Activated CD4-positive, alpha-beta T cell treated with anti-CD3 and anti-CD28 coated beads, Interleukin-2, amount 50 U/mL, for 24 hours (primary cell): ENCODE measurements around the gene SEZ6L.
A peak's percentile ranks its signal among the peaks of the same experiment; 100 is the strongest.

Experiments used
- DNase-seq, 2 donors: peaks; one replicate each; pipeline ENCODE4 v3.0.0-alpha.2; 2020; ENCODE audit warnings: low read depth in 1 of 2, low spot score in 1 of 2

The SEZ6L gene

DNA sequence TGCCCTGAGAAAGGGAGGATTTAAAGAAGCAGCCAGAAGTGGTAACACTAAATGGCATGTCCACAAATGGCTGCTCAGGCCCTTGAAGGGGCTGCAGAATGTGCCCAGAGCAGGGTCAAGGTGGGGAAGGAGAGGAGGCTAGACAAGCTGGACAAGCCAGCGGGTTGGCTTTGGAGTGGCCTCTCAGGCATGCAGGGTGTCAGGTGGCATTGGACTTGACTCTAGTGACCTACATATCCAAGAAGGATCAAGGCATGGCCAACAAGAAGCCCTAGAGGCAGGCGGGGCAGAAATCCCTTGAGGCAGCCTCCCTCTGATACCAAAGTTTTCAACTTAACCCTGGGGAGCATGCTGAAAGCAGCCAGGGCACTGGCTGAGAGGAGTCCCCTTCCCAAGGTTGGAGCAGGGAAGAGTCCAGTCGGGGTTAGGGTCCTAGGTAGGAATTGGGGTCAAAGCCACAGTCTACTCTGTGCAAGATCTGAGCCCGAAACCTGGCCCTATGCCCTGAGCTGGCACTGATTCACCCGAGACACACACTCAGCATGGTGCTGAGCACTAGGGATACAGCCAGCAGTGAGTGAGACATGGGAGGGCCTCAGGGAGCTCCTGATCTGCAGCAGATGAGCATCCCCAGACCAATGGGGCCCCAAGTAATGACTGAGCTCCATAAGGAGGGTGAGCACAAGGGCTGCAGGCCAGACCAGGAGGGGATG, 164.0 kb downstream of the SEZ6L start:
- DNase-seq, result no peak

DNA sequence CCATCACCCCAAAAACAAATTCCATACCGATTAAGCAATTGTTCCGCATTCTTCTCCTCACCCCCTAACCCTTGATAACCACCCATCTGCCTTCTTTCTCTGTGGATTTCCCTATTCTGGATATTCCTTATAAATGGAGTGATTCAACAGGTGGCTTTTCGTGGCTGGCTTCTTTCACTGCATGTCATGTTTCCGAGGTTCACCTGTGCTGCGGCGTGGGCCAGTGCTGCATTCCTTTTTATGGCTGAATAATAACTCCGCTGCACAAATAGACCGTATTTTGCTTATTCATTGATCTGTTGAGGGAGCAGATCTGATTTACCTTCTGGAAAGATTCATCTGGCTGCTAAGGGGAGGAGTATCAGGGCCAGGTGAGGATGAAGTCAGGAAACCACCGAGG, 165.0 kb downstream of the SEZ6L start:
- DNase-seq, result no peak

DNA sequence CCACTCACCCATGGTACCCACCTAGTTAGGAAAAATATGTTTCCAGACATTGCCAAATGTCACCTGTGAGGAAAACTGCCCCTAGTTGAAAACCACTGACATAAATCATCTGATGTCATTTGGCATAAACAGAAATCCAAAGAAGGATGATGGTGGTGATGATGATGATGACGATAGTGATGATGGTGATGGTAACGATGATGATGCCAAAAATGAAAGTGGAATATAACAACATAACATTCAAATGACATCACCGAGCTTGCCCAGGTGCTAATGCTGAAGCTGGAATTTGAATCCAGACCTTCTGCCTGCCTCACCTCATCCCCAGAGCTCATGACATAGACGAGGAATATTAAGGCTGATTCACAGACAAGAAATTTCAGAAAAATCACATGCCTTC, 167.5 kb downstream of the SEZ6L start:
- no peak for DNase-seq

DNA sequence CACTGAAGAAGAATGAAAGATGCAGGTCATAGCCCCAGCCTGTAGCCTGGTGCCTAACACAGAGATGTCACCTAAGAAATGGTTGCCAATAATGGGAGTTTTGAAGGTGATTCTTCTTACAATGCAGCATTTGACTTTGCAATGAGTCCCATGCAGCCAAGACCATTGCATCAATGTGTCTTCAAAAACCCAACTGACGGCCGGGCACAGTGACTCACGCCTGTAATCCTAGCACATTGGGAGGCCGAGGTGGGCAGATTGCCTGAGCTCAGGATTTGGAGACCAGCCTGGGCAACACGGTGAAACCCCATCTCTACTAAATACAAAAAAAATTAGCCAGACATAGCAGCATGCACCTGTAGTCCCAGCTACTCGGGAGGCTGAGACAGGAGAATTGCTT, 170.5 kb downstream of the SEZ6L start:
- no peak for DNase-seq

DNA sequence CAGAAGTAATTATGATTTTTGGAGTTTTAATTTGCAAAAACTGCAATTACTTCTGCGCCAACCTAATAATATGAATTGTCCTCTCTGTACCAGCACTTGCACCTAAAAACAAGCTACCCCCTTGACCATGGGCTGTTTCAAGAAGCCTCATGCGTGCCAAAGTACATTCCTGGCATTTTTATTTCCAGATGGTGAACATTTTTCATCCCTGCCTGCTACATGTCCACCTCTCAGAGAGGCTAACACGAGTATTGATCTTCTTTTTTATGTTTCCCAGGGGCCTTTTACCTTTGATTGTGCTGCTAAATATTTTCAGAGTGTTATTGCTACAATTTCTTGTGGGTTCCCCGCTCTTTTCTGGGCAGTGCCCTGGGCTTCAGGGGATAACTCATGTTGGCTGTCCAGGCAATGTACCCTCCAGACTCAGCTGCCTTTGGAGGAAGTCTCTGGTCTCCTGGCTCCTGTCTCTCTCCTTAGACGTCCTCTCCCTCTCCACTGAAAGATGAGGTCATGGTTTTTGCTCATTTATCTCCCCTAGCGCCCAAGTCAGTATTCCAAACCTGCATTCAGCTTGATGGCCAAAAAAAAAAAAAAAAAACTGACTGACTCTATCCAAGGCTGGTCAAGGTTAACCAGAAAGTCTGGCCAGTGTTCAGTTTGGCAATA, 173.6 kb downstream of the SEZ6L start:
- no peak for DNase-seq

DNA sequence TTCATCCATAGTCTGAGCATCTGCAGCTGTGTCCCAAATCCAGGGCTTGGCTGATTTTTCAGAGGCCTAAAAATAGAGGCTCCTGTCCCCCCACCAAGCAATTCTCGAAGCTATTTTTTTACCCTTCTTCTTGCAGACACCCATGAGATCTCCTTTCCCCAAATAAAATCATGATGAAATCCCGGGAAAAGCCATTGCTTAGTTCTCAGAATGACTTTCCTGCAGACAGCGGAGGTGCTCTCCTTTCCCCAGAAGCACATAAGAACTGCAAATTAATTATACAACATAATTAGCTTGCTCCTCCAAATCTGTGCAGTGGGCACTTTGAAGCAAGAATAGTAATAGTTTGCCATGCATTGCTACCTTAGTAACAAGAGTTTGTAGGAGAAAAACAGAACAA, 176.2 kb downstream of the SEZ6L start:
- DNase-seq, result no peak

DNA sequence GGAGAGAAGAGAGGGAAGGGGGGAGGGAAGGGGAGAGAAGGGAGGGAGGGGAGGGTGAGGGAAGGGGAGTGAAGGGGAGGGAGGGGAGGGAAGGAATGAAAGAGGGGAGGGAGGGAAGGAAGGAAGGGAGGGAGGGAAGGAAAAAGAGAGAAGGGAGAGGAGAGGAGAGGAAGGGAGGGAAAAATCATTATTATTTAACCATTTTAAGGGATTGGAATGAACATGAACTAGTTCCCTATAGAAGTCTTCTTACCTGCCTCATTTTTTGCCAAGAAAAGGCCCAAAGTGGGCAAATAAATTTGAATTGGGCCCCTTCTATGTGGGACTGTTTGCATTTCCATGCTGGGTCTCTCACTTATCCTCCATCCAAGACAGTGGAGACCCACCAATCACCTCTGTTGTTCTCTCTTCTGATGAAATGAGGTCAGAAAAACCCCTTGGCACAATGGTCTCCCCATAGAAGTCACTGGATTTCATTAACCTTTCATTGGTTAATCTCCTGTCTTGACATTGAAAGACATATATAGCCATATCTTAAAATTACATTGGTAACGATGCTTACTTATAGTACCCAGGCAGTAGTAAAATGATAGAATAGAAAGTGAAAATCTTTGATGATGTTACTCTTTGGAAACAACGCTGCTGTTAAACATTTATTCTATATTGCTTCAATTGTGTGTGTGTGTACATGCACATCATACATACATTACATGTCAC, 179.7 kb downstream of the SEZ6L start:
- no peak for DNase-seq

DNA sequence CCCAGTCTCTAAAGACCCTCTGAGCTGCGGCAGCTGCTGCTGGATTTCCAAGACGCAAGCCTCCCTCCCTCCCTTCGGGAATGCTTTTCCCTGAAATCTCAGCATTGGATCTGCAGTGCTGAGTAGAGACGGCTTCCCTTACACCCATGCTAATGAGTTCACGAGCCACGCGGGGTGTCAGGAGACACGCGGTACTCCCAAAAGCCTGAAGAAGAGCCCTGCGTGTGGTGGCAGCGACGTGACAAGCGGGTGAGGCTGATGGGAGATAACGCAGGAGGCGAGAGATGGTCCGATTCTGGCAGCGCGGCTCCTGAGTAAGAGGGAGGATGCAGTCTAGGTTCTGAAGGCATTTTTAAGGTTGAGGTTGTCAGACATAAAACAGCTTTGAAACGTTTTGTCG, 185.4 kb downstream of the SEZ6L start:
- no peak for DNase-seq

DNA sequence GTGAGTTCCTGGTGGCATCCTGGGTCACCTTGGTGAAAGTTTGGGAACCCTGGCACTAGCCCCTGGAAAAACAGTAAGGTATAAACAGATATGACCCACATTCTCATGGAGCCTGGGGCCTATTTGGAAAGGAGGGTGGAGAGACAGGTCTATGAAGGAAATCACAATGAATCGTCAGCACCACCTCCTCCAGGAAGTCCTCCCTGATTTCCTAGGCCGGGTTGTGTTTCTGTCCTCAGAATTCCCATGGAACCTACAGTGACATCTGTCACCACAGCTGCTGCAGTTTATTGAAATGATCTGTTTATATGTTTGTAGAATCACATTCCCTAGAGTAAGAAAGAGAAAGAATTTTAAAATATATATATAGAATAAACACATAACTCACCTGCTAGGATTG, 188.0 kb downstream of the SEZ6L start:
- DNase-seq, result no peak

DNA sequence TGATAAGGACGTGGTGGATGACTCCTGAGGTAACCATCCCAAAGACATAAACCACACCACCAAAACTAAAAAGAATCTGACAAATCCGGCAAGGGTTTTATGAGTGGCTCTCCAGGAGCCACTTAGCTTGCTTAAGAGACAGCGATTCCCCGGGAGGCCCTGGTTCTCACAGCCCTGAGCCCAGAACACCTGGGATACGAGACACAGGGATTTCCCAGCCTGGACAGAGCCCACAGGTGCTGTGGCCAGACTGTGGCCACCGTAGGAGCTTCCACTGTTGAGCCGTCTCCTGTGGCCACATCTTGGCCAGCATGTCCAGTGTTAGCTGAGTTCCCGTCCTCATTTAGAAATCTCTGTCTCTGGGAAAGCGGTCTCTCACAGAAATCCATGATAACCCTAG, 188.6 kb downstream of the SEZ6L start:
- DNase-seq, result no peak

DNA sequence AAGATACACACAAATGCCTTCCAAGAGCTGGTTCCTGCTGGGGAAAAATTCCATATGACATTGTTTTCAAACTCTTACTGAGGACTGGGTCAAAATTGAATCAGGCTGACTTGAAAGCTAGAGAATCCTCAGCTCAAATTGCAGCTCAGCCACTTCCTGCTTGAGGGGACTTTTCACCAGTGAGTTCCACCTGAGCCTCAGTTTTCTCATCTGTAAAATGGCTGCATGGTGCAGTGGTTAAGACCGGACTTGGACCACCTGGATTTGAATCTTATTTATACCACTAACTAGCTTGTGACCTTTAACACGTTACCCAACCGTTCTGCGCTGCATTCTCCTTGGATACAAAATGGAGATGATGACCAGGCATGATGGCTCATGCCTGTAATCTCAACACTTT, 189.9 kb downstream of the SEZ6L start:
- no peak for DNase-seq

DNA sequence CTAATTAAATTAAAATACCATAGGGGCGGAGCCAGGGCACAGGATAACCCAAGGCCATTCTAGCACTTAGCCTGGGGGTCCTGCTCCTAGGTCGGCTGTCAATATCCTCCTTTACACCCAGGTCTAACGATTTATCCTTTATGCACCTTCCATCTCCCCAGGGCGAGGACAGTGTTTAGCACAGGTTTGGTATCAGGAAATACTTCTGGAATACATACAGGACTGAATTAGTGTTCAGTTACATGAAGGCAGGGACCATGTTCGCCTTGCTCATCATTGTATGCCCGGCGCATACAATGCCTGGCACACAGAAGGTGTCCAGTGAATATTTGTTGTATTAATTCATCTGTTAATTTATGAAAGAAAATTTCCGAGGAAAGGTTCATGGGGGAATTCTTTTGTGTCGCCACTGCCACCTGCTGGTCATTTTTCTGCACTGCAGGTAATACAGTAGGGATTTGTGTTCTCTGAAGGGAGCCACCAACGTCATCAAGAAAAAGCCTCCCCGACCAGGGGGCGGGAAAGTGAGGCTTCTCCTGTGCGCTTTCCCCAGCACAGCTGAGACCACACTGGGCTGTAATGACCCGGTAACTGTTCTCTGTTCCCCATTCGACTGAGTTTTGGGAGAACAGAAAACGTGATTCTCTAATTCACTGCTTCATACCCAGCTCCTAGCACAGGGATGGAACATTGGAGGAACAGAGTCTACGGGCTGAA, 191.1 kb downstream of the SEZ6L start:
- DNase-seq, result peak; percentile 49 to 63

DNA sequence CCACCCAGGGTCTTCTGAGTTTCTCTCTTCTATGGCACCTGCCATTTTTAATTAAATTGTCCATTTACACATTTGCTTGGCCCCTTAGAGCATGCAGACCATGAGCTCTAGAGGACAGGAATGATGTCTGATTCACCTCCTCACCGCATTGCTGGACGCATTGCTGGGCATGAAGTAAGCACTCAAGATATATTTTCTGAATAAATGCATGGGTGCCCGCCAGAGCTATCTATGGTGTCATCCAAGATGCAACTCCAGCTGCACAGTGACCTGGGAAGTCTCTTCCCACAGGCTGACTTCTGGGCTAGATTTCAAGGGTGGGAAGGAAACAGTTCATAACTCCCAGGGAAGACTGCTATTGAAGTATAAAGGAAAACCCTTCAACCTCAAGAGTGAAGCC, 193.2 kb downstream of the SEZ6L start:
- no peak for DNase-seq

DNA sequence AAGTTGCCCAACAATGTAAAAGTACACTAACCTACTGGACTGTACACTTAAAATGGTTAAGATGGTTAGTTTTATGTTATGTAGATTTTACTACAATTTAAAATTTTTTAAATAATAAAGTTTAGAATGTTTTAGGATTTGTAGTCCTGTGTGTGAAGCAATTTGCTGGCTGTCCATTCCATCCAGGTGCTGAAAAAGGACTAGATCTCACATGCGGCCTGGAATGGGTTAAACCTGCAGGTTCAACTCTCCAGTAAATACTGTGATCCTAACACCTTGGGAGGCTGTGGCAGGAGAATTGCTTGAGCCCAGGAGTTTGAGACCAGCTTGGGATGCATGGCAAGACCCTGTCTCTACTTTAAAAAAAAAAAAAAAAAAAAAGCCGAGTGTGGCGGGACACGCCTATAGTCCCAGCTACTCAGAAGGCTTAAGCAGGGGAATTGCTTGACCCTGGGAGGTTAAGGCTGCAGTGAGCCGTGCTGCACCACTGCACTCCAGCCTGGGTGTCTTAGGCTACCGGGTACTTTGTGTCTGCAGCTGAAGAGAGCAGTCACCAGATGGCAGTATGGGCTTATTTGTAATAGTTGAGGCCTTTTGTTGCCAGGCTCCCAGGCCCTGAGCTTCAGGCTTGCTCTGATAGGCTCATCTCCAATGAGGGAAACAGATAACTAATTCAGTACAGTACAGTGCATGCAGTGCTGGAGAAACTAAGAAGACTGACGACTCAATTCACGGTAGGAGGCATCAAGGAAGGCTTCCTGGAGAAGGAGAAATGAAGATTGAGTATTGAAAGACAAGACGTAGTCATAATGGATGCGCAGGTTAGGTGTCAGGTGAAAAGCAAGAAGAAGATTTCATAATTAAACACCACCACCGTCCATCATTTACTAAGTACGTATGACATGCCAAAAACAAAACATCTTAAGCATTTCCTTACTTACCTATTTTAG, 195.1 kb downstream of the SEZ6L start:
- DNase-seq, result peak in 1 of 2 donors; percentile 37

DNA sequence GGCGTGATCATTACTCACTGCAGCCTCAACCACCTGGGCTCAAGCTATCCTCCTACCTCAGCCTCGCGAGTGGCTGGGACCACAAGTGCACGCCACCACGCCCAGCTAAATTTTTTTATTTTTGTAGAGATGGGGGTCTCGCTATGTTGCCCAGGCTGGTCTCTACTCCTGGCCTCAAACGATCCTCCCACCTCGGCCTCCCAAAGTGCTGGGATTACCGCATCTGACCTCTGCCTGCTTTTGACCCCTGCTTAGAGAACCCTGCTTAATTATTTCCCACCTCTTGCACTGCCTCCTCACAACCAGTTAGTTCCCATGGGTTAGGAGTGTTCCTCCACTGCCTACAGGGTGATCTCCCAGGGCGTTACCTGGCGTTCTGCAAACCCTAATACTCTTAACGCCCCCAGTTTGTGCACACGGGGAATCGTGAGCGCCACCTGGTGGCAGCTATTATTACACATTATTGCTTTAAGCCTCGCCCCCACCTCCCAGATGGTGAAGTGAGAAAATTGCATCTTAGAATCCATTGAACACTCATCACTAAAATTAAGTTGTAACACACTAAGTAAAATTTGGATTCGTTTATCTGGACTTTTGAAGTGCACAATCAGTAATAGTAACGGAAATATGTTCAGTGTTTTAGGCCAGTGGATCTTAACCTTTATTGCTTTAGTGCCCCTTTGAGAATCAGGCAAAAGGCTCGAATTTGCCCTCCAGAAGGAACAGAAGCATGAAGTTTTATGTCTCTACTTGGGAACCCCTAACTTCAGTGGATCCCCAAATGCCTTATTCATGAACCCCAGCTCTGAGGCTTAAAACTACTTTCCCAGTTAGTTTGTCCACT, 198.4 kb downstream of the SEZ6L start:
- peak; percentile 35 to 46 for DNase-seq

DNA sequence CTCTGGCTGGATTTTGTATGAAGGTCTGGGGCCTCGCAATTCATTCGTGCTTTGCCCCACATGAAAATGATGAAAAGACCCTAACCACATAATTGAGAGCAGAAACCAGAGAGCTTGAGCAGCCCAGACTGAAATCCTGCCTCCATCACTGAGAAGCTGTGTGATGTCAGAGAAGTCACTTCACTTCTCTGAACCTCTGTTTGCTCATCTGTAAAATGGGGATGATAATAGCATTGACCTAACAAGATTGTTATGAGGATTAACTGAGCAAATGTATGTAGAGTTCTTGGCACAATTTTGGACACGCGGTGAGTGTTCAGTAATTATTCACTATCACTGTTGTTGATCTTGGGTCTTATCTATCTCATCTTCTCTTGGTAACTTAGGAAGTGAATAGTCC, 203.6 kb downstream of the SEZ6L start:
- DNase-seq, result no peak

DNA sequence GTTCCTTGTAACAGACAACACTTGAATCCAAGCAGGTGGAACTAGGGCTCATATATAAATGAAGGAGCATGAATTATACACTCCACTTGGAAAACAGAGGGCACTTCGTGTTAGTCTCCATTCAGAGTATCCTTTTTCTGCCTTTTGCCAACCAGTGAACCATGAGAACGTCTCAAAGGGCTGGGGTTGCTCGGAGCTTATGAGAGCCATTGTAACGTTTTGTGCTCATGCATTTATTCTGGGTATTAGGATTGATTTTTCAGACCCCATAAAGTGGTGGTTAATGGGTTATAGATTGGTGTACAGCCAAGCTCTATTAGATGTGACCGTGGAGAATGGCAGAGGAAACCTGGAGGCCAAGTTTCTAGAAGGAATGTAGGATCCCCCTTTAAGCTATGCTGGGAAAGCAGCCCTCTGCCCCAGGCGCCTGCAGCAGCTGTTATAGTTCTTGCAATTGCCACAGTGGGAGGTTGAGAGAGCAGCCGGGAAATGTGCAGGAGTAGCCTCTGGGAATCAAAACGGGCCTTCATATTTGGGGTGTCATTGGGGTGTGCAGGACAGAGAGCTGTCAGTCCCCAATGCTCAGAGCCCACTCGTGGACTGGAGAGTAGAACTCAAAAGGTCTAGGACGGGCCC, 205.2 kb downstream of the SEZ6L start:
- DNase-seq, result no peak

DNA sequence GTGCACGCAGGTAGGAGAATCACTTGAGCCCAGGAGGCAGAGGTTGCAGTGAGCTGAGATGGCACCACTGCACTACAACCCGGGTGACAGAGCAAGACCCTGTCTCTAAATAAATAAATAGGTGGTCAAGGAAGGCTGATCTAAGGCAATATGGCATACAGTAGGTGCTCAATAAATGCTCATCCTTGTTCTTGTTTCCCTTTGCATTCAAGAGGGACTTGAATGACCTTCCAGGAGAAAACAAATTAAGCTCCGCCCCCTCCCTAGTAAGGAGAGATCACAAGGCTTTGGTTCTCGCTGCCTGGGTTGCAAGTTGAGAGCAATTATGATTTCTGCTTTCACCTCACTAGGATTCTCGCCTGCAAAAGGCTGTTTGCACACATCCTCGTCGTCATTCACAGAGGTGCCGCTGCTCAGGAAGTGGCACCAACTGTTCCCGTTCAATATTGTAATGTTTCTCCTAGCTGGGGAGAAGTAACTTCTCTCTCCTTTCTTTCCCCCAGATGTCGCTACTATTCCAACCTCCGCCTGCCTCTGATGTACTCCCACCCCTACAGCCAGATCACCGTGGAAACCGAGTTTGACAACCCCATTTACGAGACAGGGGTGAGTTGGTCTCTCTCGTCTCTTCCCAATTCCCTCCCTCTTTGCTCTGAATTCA, 208.0 kb downstream of the SEZ6L start:
- DNase-seq, result no peak
